Naive thymus-derived CD4-positive, alpha-beta T cell (primary cell): ENCODE data around the gene ADGRB2. TPM values are rescaled to one million over a fixed set of nuclear protein-coding genes. Genes with fewer than 3 reads are reported as not detected.

Experiments
- ATAC-seq: fragments of 150-1000 bp; cut with Tn5 transposase; 2 replicates; pipeline ENCODE4 v1.10.0; 2021; ENCODE audit warnings: mild to moderate bottlenecking, moderate library complexity
- CTCF ChIA-PET: fragments of 350-600 bp; sonication (Branson Sonifier 250); formaldehyde crosslinking; loops from one replicate; lab custom pipeline; 2021; ENCODE audit warnings: antibody characterized with exemption; lab: Charles Lee
- POLR2A ChIA-PET: fragments of 350-600 bp; sonication (Branson Sonifier 250); formaldehyde crosslinking; loops from one replicate; lab custom pipeline; 2021; ENCODE audit warnings: antibody characterized with exemption, inconsistent platforms; lab: Charles Lee
- DNase-seq, 9 donors: peaks; one replicate each; pipeline versions ENCODE4 v3.0.0 to v3.0.0-alpha.2; 2020 to 2022; ENCODE audit warnings: mixed read lengths in 1 of 9
- H3K27ac ChIP-seq: one replicate; pipeline ENCODE4 v1.7.0; 2013; ENCODE audit warnings: mild to moderate bottlenecking, low read depth, low read length, moderate library complexity
- H3K27me3 ChIP-seq, 2 donors: one replicate each; pipeline ENCODE4 v1.7.0; 2013; ENCODE audit warnings: low read length in 2 of 2, mild to moderate bottlenecking in 2 of 2, moderate library complexity in 2 of 2; ENCODE audit not compliant: control insufficient read depth in 2 of 2, insufficient read depth in 2 of 2
- H3K36me3 ChIP-seq, 3 experiments: 1 replicate in 2 of 3; 2 replicates in 1 of 3; pipeline ENCODE4 v1.7.0; 2013; ENCODE audit warnings: low read length in 3 of 3, mild to moderate bottlenecking in 3 of 3, moderate library complexity in 1 of 3; ENCODE audit not compliant: insufficient read depth in 3 of 3, control insufficient read depth in 2 of 3
- H3K4me1 ChIP-seq, 2 donors: one replicate each; pipeline ENCODE4 v1.7.0; 2013; ENCODE audit warnings: low read length in 2 of 2, mild to moderate bottlenecking in 2 of 2, moderate library complexity in 1 of 2; ENCODE audit not compliant: control insufficient read depth in 2 of 2, insufficient read depth in 2 of 2
- H3K4me3 ChIP-seq: 2 replicates; pipeline ENCODE4 v1.7.0; 2013; ENCODE audit warnings: mild to moderate bottlenecking, low read length
- H3K9me3 ChIP-seq, 3 experiments: 1 replicate in 2 of 3; 2 replicates in 1 of 3; pipeline ENCODE4 v1.7.0; 2013; ENCODE audit warnings: low read length in 3 of 3; ENCODE audit not compliant: control insufficient read depth in 2 of 3
- H3K27ac Mint-ChIP-seq, 9 donors: one replicate each; pipeline ENCODE4 v1.8.0; 2020 to 2022; ENCODE audit warnings: mixed read lengths in 9 of 9, mild to moderate bottlenecking in 8 of 9, moderate library complexity in 5 of 9, inconsistent platforms in 2 of 9
- H3K27me3 Mint-ChIP-seq, 5 donors: one replicate each; pipeline ENCODE4 v1.8.0; 2021 to 2022; ENCODE audit warnings: mixed read lengths in 5 of 5, mild to moderate bottlenecking in 1 of 5
- H3K36me3 Mint-ChIP-seq, 5 donors: one replicate each; pipeline ENCODE4 v1.8.0; 2020 to 2022; ENCODE audit warnings: mixed read lengths in 5 of 5, mild to moderate bottlenecking in 3 of 5, inconsistent platforms in 1 of 5
- H3K4me1 Mint-ChIP-seq, 7 donors: one replicate each; pipeline ENCODE4 v1.8.0; 2020 to 2022; ENCODE audit warnings: mixed read lengths in 7 of 7, mild to moderate bottlenecking in 3 of 7, inconsistent platforms in 1 of 7
- H3K4me3 Mint-ChIP-seq, 10 donors: one replicate each; pipeline ENCODE4 v1.8.0; 2020 to 2022; ENCODE audit warnings: mild to moderate bottlenecking in 10 of 10, mixed read lengths in 10 of 10, moderate library complexity in 6 of 10, inconsistent platforms in 2 of 10
- H3K9me3 Mint-ChIP-seq, 11 donors: one replicate each; pipeline ENCODE4 v1.8.0; 2020 to 2022; ENCODE audit warnings: mixed read lengths in 11 of 11, mild to moderate bottlenecking in 4 of 11, inconsistent platforms in 1 of 11, moderate library complexity in 1 of 11
- intact Hi-C, 2 donors: fragments of 100-400 bp; cut with micrococcal nuclease; formaldehyde crosslinking; loops; one replicate each; pipeline ENCODE4 v1.15.1; 2023
- polyA plus RNA-seq, 2 donors: library from polyadenylated mRNA; unstranded; fragments of 300-500 nt; fragmentation: Illumina TruSeq; gene quantifications; one replicate each; pipeline ENCODE4 v1.2.3, GENCODE V29; 2021
- total RNA-seq, 6 experiments: library from RNA in 5 of 6; stranded (reverse) in 5 of 6; gene quantifications; 1 replicate in 5 of 6; 2 replicates in 1 of 6; pipeline ENCODE4 v1.2.3 and lab custom pipeline; 2021 to 2026

ADGRB2 gene
- total RNA-seq (1 to 10 TPM in 1 of 5 experiments, under 1 TPM in 4; 0.11 to 4.3 (median 0.43) TPM), polyA plus RNA-seq (not detected), total RNA-seq (lab: John Stamatoyannopoulos, UW) (0.54 reads per million)

GRCh38 chr1:31764312-31765040 is at the start of gene ADGRB2:
Gene ADGRB2, minus strand, starts transcription at chr1:31764340. Its CDS starts 7,119 bp downstream, at chr1:31757221.
- Mint-ChIP-seq H3K27ac (peak within 1 kb of the TSS in 3 of 9 donors; percentile 41 to 72 (median 59)), H3K27me3 (peaks cover 0 to 77% (median 4%) of the 10 kb centered on the region in 5 donors), H3K36me3 (peaks cover 0 to 2% (median 0%) of the 10 kb centered on the region in 5 donors), H3K4me1 (peaks cover 6 to 40% (median 34%) of the 10 kb centered on the region in 7 donors), H3K4me3 (peak within 1 kb of the TSS; percentile 72 to 91 (median 88)), H3K9me3 (peaks cover 0 to 2% (median 0%) of the 10 kb centered on the region in 11 donors)
- H3K27ac ChIP-seq, result no peak within 1 kb of the TSS
- no peaks in the 10 kb centered on the region for H3K36me3 ChIP-seq
- ChIA-PET CTCF (interaction anchor here (5.4 kb wide), 1 partner anchor 25 kb away, joined by 35 read pairs; no protein-coding TSS in a partner anchor), POLR2A (interaction anchor here (2.2 kb wide), 1 partner anchor 24 kb away, joined by 6 read pairs; no protein-coding TSS in a partner anchor)
- peak within 1 kb of the TSS; percentile 48 for H3K4me3 ChIP-seq
- H3K4me1 ChIP-seq, result peaks cover 23 to 32% of the 10 kb centered on the region in 2 donors
- intact Hi-C loops, result loop anchor here (1.0 to 10.0 kb wide), 6 partner anchors 8 to 630 kb away; partner anchors contain the start of genes BSDC1 (in 1 of the 2), KHDRBS1 (in 1 of the 2) and PTP4A2 (in 1 of the 2)
- no peaks in the 10 kb centered on the region for H3K9me3 ChIP-seq
- no peaks in the 10 kb centered on the region for H3K27me3 ChIP-seq
- DNase-seq (peak in 5 of 9 donors; percentile 11 to 47 (median 27)), ATAC-seq (peak; percentile 33)

- no peak overlapping the region for H3K4me3 Mint-ChIP-seq
- Histone ChIP-seq H3K36me3 (no peaks in the 10 kb centered on the region), H3K9me3 (no peaks in the 10 kb centered on the region), H3K27ac (no peak overlapping the region), H3K4me3 (no peak overlapping the region), H3K27me3 (no peaks in the 10 kb centered on the region), H3K4me1 (peaks cover 0 to 7% of the 10 kb centered on the region in 2 donors)
- peaks cover 0 to 9% (median 0%) of the 10 kb centered on the region in 5 donors for H3K27me3 Mint-ChIP-seq
- no peaks in the 10 kb centered on the region for H3K9me3 Mint-ChIP-seq
- intact Hi-C loops, result loop anchor here in 1 of 2 donors (10.0 kb wide), 1 partner anchor 253 kb away; no protein-coding TSS in a partner anchor
- peak overlapping the region in 1 of 9 donors; percentile 32 for H3K27ac Mint-ChIP-seq
- no peak for DNase-seq
- ChIA-PET POLR2A (interaction anchor here (0.6 to 0.7 kb wide), 3 partner anchors 21 to 121 kb away, joined by 3 to 4 read pairs (median 3); no protein-coding TSS in a partner anchor), CTCF (interaction anchor here (1.4 to 2.7 kb wide), 3 partner anchors 8 to 150 kb away, joined by 3 to 9 read pairs (median 4); no protein-coding TSS in a partner anchor)
- H3K36me3 Mint-ChIP-seq, result no peaks in the 10 kb centered on the region
- no peak for ATAC-seq
- H3K4me1 Mint-ChIP-seq, result peaks cover 6 to 19% (median 11%) of the 10 kb centered on the region in 7 donors
Observed at GRCh38 chr1:31812158-31812829, 48.2 kb upstream of the ADGRB2 start.

GRCh38 chr1:31811605-31812004 is 47.5 kb upstream of the ADGRB2 start:
- Histone ChIP-seq H3K27ac (no peak overlapping the region), H3K9me3 (no peaks in the 10 kb centered on the region), H3K36me3 (no peaks in the 10 kb centered on the region), H3K4me3 (no peak overlapping the region), H3K4me1 (peaks cover 0 to 7% of the 10 kb centered on the region in 2 donors), H3K27me3 (no peaks in the 10 kb centered on the region)
- intact Hi-C loops, result loop anchor here in 1 of 2 donors (10.0 kb wide), 1 partner anchor 253 kb away; no protein-coding TSS in a partner anchor
- Mint-ChIP-seq H3K4me3 (no peak overlapping the region), H3K4me1 (peaks cover 6 to 12% (median 9%) of the 10 kb centered on the region in 7 donors), H3K27ac (no peak overlapping the region), H3K27me3 (peaks cover 0 to 12% (median 0%) of the 10 kb centered on the region in 5 donors), H3K36me3 (no peaks in the 10 kb centered on the region), H3K9me3 (no peaks in the 10 kb centered on the region)
- DNase-seq, result peak in 1 of 9 donors; percentile 15
- CTCF ChIA-PET, result interaction anchor here (1.1 to 1.7 kb wide), 2 partner anchors 21 to 23 kb away, joined by 6 to 7 read pairs; no protein-coding TSS in a partner anchor
- no peak for ATAC-seq
- POLR2A ChIA-PET, result interaction anchor here (0.6 to 0.7 kb wide), 2 partner anchors 10 to 127 kb away, joined by 4 read pairs; no protein-coding TSS in a partner anchor

- H3K27me3 Mint-ChIP-seq, result peaks cover 0 to 17% (median 0%) of the 10 kb centered on the region in 5 donors
- POLR2A ChIA-PET, result interaction anchor here (1.2 kb wide), 1 partner anchor 9 kb away, joined by 3 read pairs; no protein-coding TSS in a partner anchor
- CTCF ChIA-PET, result interaction anchor here (0.6 to 1.7 kb wide), 2 partner anchors 19 to 256 kb away, joined by 3 to 7 read pairs; no protein-coding TSS in a partner anchor
- H3K36me3 ChIP-seq, result no peaks in the 10 kb centered on the region
- no peak overlapping the region for H3K4me3 Mint-ChIP-seq
- intact Hi-C loops, result loop anchor here in 1 of 2 donors (10.0 kb wide), 1 partner anchor 255 kb away; no protein-coding TSS in a partner anchor
- ATAC-seq, result no peak
- no peaks in the 10 kb centered on the region for H3K9me3 ChIP-seq
- H3K27me3 ChIP-seq, result no peaks in the 10 kb centered on the region
- DNase-seq, result peak in 1 of 9 donors; percentile 11
- peaks cover 0 to 3% (median 0%) of the 10 kb centered on the region in 7 donors for H3K4me1 Mint-ChIP-seq
- no peaks in the 10 kb centered on the region for H3K4me1 ChIP-seq
- no peaks in the 10 kb centered on the region for H3K36me3 Mint-ChIP-seq
- H3K4me3 ChIP-seq, result no peak overlapping the region
- no peak overlapping the region for H3K27ac ChIP-seq
- H3K9me3 Mint-ChIP-seq, result no peaks in the 10 kb centered on the region
- H3K27ac Mint-ChIP-seq, result peak overlapping the region in 1 of 9 donors; percentile 5
Observed at GRCh38 chr1:31809698-31810097, 45.6 kb upstream of the ADGRB2 start.

GRCh38 chr1:31807273-31808048 is 43.3 kb upstream of the ADGRB2 start:
- POLR2A ChIA-PET, result interaction anchor here (1.0 kb wide), 1 partner anchor 30 kb away, joined by 3 read pairs; no protein-coding TSS in a partner anchor
- CTCF ChIA-PET, result interaction anchor here (0.6 kb wide), 1 partner anchor 159 kb away, joined by 3 read pairs; no protein-coding TSS in a partner anchor
- H3K27ac Mint-ChIP-seq, result peak overlapping the region in 1 of 9 donors; percentile 10
- no peak overlapping the region for H3K4me3 Mint-ChIP-seq
- H3K9me3 Mint-ChIP-seq, result peaks cover 0 to 1% (median 0%) of the 10 kb centered on the region in 11 donors
- peaks cover 0 to 29% (median 0%) of the 10 kb centered on the region in 5 donors for H3K27me3 Mint-ChIP-seq
- peaks cover 0 to 17% (median 8%) of the 10 kb centered on the region in 7 donors for H3K4me1 Mint-ChIP-seq
- H3K4me1 ChIP-seq, result no peaks in the 10 kb centered on the region
- intact Hi-C loops, result no loop called here
- no peak overlapping the region for H3K4me3 ChIP-seq
- no peaks in the 10 kb centered on the region for H3K36me3 ChIP-seq
- no peaks in the 10 kb centered on the region for H3K9me3 ChIP-seq
- DNase-seq (no peak), ATAC-seq (no peak)
- H3K27me3 ChIP-seq, result no peaks in the 10 kb centered on the region
- H3K27ac ChIP-seq, result no peak overlapping the region
- no peaks in the 10 kb centered on the region for H3K36me3 Mint-ChIP-seq
